HEK293T (cell line): ENCODE measurements around the gene SPATA1.

ENCODE experiments used
- BHLHE40 ChIP-seq: fragments of 450-650 bp; IDR thresholded peaks from 2 replicates; pipeline ENCODE4 v1.6.1; 2016; ENCODE audit warnings: mild to moderate bottlenecking, moderate library complexity, borderline replicate concordance
- ELF4 ChIP-seq: fragments of 450-650 bp; IDR thresholded peaks from 2 replicates; pipeline ENCODE4 v1.6.1; 2017; ENCODE audit warnings: antibody characterized with exemption
- LEF1 ChIP-seq: fragments of 450-650 bp; IDR thresholded peaks from 2 replicates; pipeline ENCODE4 v1.6.1; 2017; ENCODE audit warnings: mild to moderate bottlenecking, borderline replicate concordance
- TARDBP ChIP-seq: fragments of 450-650 bp; IDR thresholded peaks from 2 replicates; pipeline ENCODE4 v1.6.1; 2016

DNA sequence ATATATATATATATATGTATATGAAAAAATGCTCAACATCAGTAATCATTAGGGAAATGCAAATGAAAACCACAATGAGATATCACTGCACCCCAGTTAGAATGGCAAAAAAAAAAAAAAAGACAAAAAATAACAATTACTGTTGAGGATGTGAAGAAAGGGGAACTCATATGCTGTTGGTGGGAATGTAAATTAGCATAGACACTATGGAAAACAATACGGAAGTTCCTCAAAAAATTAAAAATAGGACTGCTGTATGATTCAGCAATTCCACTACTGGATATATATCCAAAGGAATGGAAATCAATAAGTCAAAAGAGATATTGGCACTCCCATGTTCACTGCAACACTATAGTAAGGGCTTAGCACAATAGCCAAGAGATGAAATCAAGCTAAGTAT, 109.6 kb downstream of the SPATA1 start:
- TF ChIP-seq TARDBP (no peak), LEF1 (no peak), ELF4 (no peak), BHLHE40 (no peak)
